NCI-H1436 (cell line): Measurements from ENCODE around the gene NRDE2.

Experiments used
- DNase-seq: peaks from one replicate; lab custom pipeline; 2025; lab: John Stamatoyannopoulos, UW

NRDE2 gene, protein sequence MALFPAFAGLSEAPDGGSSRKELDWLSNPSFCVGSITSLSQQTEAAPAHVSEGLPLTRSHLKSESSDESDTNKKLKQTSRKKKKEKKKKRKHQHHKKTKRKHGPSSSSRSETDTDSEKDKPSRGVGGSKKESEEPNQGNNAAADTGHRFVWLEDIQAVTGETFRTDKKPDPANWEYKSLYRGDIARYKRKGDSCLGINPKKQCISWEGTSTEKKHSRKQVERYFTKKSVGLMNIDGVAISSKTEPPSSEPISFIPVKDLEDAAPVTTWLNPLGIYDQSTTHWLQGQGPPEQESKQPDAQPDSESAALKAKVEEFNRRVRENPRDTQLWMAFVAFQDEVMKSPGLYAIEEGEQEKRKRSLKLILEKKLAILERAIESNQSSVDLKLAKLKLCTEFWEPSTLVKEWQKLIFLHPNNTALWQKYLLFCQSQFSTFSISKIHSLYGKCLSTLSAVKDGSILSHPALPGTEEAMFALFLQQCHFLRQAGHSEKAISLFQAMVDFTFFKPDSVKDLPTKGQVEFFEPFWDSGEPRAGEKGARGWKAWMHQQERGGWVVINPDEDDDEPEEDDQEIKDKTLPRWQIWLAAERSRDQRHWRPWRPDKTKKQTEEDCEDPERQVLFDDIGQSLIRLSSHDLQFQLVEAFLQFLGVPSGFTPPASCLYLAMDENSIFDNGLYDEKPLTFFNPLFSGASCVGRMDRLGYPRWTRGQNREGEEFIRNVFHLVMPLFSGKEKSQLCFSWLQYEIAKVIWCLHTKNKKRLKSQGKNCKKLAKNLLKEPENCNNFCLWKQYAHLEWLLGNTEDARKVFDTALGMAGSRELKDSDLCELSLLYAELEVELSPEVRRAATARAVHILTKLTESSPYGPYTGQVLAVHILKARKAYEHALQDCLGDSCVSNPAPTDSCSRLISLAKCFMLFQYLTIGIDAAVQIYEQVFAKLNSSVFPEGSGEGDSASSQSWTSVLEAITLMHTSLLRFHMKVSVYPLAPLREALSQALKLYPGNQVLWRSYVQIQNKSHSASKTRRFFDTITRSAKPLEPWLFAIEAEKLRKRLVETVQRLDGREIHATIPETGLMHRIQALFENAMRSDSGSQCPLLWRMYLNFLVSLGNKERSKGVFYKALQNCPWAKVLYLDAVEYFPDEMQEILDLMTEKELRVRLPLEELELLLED

DNA sequence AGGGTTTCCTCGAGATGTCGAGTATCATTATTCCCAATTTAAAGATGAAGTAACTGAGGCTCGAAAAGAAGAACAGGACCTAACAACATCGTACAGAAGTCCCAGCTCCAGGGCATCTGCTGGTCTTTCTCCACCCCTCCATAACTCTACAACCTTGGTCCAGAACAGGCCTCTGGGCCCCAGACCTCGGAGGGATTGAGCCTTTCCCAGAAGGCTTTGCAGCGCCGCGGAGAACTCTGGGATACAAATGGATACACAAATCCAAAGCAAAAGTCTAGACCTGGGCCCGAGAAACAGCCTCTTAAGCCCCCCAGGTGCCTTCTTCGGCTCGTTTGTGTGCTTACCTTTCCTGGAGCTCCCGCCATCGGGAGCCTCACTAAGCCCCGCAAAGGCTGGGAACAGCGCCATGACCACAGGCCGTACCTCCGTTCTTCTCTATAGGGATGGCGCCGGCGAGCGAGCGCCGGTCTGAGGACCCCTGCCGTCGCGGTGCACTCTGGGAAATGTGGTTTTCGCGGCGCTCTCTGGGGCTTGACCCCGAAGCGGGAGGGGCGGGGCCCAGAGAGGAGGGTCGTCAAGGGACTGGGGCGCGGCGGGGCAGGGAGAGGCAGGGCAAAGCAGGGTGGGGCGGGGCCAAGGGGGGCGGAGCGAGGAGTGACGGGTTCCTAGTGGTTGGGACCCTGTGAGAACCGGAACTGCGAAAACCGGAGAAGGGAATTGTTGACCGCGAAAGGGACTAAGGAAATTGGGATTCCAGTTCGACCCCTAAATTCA lies at the start of gene NRDE2:
Gene NRDE2, minus strand, starts transcription at position 445 of the 774 bp plus-strand sequence. Its CDS starts 37 bp downstream, at position 408.
- peak; percentile 97 for DNase-seq

DNA sequence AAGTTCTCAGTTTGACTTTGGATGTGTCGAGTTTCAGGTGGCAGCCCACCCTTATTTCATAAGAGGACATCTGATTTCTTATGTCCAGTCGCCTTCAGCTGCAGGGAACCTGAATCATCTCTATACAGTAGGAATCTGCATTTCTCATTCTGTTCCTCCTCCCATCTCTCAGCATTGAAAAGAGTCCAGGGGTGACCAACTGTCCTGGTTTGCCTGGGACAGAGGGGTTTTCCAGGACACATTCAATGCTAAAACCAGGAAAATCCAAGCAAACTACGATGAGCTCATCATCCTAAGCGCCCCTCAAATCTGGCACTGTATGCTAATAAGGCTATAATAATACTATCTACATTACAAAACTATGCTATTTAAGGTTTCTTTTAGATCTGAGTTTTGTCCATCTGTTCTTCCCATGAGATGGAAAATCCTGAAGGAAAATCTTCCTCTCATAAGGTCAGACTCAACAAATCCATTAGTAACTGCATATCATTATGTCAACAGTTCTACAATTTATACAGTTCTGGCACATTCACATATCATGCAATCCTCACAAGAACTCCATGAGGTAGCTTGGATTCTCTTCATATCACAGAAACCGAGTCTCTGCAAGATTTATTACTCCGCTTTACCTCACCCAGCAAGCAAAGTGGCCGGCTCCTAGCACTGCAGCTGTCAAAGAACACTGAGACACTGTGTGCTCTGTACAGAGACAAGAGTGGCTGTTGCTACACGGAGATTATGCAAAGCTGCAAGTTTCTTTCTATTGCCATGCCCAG lies 49.5 kb upstream of the NRDE2 start:
- no peak for DNase-seq

DNA sequence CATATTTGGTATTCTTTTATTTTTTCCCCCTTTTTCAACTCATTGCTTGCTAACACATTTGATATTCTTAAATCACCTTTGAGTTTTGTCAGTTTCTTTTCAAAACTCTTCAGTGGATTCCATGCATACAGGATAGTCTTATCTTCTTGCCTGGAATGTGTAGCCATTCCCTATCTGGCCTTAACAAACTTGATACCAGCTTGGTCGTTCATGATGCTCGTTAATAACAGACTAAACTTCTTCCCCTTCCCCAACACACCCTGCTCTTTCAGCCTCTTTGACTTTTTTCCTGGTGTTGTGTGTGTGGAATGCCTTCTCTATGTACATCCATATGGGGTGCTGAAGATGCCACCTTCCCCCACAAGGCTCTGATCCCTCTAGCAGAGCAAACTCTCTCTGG lies 47.4 kb upstream of the NRDE2 start:
- no peak for DNase-seq

DNA sequence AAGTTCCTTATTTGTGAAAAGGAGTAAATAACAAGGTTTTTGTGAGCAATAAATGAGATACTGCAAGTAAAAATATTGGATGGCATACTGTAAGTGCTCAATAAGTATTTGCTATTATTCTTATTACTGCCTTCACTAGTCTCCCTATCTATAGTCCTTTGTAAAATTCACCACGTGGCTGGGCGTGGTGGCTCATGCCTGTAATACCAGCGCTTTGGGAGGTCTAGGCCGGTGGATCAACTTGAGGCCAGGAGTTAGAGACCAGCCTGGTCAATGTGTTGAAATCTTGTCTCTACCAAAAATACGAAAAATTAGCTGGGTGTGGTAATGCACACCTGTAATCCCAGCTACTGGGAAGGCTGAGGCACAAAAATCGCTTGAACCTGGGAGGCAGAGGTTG lies 46.5 kb upstream of the NRDE2 start:
- DNase-seq = no peak

DNA sequence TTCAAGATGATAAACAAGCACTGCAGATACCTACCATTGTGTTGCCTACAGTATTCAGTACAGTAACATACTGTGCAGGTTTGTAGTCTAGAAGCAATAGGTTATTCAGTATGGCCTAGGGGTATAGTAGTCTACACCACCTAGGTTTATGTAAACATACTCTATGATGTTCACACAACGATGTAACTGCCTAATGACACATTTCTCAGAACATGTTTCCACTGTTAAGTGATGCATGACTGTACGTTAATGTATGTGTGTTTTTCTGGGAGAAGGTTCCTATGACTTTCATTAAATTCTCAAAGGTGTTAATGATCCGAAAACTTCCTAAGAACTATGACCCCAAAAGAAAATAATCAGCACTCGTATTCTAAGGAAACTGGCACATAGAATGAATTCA lies 44.2 kb upstream of the NRDE2 start:
- DNase-seq = no peak

DNA sequence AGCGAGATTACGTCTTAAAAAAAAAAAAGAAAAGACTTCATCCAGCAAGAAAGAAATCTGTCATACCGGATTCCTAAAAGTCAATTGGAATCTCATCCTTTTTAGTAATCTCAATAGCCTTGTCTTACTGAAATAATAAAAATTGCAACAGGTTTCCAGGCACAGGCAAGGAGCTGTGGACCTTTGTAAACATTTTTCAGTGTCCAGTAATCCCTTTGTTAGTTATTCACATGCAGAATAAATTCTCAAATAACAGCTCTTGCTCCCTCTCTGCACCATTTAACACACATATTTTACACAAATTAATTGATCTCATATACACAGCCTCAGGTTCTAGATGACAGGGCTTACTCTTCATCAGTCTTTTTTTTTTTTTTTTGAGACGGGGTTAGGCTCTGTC lies 43.1 kb upstream of the NRDE2 start:
- no peak for DNase-seq

DNA sequence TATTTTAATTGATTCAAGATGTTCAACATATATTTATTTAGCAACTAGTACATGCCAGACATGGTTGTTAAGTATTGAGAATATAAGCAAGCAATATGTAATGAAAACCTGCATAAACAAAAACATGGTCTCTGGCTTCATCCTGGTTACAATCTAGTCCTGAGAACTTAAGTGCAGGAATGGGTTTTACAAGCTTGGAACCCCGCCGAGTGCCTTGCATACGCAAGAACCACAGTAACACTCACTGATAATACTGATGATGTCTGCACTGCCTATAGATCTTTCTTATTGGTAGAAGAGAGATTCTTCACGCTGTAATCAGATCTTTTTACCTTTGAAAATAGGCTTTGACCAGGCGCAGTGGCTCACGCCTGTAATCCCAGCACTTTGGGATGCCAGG lies 42.1 kb upstream of the NRDE2 start:
- DNase-seq = no peak

DNA sequence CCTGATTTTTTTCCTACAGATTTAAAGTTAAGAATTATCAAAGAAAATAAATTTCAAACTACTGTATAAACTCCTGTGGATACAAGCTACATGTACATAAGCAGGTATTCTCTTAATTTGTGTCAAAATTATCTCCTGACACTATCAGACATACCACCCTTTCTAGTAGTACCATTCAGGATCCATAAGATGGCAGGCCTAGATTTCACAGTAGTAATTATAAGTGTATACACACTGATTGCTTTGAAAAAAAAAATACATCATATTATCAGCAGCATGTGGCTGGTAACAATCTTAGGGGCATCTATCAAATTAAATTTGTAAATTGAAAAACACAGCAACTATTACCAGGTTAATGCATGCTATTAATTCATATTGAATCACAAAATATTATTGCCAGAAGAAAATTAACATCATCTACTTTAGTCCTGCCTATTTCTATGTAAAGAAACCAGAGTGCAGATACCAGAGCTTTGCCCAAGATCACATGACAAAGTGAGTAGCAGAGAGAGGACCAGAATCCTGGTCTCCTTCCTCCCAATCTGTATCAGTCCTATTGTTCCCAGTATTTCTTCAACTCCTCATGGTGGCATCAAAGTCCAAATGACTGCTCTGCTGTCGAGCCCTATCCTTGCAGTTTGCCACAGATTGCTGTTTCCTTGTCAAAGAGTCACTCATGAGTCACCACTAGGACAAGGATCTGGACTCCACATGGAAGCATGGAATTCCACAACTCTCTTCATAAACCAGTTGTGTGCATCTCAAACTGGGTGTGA lies 37.4 kb upstream of the NRDE2 start:
- no peak for DNase-seq

DNA sequence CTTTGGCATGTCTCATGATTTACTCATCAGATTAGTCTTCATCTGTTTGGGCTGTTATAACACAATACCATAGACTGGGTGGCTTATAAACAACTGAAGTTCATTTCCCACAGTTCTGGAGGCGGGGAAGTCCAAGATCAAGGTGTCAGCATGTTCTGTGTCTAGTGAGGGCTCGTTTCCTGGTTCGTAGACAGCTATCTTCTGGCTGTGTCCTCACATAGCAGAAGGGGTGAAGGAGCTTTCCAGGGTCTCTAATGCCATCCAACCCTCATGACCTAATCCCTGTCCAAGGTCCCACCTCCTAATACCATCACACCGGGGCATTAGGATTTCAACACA lies 30.8 kb upstream of the NRDE2 start:
- DNase-seq = no peak

DNA sequence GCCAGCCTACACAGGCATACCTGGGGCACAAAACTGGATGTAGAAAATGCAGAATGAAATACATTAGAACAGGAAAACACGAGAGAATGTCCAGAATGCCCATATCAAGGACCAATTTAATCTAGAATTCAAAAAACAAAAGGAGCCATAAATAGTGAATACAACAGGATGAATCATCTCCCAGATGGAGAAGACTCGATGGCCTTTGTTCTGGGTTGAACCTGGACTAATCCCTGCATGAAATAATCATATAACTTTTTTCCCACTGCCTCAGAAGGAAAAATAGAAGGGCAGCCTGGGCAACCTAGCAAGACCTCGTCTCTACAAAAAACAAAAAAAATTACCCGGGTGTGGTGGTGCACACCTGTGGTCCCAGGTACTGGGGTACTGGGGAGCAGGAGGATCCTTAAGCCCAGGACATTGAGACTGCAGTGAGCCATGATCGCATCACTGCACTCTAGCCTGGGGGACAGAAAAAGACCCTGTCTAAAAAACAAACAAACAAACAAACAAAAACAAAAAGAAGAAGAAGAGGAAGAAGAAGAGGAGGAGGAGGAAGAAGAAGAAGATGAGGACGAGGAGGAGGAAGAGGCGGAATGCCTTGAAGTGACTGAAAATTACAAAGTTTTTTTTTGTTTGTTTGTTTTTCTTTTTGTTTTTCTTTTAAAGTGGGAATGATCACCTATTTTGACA lies 30.3 kb upstream of the NRDE2 start:
- no peak for DNase-seq

DNA sequence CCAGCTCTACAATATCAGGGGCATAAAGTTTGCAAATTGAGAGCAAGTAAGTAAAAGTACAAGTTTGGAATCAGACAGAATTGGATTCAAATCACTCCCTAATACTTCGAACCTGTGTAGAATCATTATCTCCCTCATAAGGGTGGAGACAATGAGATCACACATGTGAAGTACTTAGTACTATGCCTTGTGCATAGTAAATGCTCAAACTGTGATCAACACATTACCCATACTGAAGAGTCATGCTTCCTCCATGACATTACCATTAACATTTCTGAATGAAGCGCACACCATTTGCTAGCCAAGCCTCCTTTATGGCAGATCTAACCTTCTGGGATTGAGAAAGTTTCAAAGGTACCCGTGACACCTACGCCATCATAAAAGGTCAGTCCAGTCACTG lies 26.6 kb upstream of the NRDE2 start:
- no peak for DNase-seq

DNA sequence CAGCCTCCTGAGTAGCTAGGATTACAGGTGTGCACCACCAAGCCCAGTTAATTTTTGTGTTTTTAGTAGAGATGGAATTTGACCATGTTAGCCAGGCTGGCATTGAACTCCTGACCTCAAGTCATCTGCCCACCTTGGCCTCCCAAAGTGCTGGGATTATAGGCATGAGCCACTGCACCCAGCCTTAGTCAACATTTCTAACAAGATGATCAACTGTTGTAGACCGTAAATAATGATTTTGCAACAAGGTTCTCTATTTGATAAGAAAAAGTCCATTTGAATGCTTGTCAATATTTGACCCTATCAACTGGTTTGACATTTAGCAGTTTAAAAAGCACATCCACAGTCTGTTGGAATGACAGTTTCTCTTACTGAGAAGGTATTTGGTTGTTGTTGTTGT lies 25.2 kb upstream of the NRDE2 start:
- DNase-seq = no peak

DNA sequence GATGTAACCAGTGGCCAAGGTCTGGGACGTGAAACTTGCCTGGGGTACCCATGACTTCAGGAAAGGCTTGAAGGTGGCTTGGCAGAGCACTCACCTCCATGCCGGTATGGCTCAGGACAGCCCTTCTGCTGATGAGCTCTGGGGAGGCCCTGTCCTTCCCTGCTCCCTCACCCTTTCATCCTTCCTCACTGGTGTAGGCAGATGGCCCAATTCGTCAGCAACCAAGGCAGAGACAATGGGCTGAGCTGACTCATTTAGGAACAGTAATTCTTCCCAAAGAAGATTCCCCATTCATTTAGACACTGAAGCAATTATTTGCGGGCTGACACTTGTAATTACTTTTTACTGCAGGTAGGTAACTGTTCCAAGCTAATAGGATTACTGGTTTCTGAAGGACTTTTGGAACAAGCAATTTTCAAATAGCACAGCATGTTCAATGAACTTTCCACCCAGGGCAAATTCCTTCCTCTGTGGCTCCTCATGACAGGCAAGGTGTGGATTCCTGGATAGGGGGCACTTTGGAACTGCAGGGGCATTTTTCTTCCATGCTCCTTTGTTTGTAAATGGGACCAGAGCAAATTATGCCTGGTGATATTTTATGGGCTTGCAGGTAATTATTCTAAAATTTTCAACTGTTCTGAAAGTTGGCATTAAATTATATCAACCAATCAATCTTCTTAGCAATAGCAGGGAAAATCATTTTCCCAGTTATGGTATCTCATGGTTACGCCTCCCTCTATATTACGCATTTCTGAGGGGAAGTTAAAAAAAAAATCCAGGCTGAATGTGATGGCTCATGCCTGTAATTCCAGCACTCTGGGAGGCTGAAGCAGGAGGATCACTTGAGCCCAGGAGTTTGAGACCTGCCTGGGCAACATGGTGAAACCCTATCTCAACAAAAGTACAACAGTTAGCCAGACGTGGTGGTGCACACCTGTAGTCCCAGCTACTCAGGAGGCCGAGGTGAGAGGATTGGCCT lies 24.1 kb upstream of the NRDE2 start:
- DNase-seq = no peak

DNA sequence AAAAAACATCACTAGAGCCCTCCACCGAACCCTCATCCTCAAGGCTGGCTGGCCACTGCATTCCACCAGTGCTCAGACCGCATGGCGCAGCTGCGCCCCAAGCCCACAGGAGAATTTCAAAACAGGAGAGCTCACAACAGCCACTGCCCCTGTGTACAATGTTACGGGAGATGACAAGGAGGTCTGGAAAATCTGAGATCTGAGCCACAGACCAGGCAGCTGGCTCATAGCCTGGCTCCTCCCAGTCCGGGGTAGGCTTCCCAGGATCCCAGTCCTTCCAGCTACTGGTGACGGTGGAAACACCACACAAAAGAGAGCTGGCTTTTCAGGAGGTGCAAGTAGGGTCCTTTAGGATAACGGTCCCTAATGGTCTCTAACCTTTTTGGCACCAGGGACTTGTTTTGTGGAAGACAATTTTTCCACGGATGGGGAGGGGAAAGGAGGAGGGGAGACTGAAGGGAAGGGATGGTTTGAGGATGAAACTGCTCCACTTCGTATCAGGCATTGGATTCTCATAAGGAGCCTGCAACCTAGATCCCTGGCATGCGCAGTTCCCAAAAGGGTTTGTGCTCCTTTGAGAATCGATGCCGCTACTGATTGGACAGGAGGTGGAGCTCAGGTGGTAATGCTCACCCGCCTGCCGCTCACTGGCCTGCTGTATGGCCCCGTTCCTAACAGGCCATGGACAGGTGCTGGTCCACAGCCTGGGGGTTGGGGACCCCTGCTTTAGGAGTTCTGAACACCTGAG lies 23.0 kb upstream of the NRDE2 start:
- no peak for DNase-seq

DNA sequence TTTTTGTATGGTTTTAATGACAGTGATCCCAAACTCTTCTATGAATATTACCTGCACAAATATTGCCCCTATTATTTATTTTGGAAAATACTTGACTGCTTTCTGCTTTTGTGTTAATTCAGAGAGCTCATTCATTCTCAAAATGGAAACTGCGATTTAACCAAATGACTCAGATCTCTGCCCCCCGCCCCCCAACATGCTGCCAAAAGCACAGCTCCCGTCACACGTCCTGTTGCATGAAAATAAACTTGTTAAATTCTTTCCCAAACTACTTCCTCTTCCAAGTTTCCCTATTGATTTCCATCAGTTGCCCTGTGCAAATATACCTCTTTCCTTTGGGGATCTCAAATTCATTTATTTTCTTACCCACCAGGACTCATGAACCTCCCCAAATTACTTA lies 18.0 kb upstream of the NRDE2 start:
- no peak for DNase-seq

DNA sequence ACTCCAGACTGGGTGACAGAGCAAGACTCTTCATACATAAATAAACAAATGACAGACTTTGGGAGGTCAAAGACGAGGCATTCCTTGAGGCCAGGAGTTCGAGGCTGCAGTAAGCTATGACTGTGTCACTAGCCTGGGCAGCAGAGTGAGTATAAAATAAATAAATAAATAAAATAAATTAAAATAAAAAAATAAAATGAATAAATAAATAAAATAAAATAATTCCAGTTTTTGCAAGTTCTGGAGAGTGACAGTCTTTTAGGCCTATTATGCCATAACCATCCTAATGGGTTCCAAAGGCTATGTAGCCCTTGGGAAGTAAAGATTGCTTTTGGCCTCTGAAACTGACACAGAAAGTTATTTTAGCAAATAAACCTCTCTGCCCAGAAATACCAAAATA lies 16.5 kb upstream of the NRDE2 start:
- DNase-seq = no peak

DNA sequence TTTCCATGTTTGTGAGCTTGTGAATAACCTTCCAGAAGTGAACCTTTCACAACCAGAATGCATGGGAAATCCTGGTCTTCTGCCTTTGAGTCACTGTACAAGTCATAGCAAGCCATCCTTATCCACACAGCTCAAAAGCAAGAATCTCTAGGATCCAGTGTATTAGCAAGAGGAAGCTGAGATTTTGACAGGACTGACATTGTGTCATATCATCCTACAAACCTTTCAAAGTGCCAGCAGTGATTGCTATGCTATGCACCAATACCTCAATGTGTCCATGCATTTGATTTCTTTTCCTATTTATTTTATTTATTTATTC lies 13.5 kb upstream of the NRDE2 start:
- no peak for DNase-seq
